Measurements from ENCODE around the gene NAP1L5.

Gene NAP1L5

GRCh38 chr4:88659055-88659889 is 38.4 kb downstream of the NAP1L5 start:
- DNase-seq: no peak

- no peak for DNase-seq
Observed at GRCh38 chr4:88655226-88655625, 42.4 kb downstream of the NAP1L5 start.

DNA sequence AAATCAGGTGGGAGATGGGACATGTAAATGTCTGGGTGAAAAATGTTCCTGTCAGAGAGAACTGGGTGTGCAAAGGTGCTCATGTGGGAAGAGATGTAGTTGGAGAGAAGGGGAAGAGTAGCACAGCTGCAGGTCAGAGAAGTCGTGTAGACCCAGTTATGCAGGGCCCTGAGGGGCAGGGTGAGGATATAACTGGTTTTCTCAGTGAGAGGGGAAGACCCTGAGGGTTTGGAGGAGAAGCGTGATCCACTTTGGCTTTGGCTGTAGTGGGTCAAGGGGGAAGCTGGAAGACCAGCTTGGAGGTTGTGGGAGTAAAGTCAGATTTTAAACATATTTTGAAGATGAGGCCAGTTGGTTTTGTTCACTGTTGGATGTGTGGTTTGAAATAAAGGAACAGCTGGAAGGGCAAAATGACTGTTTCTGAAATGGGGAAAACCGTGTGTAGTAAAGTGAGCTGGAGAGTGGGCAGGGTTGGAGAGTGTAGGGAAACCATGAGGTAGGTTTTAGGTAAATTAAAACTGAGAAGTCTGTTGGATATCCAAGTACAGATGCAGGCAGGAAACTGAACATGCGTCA is 44.2 kb downstream of the NAP1L5 start:
- DNase-seq: no peak

DNA sequence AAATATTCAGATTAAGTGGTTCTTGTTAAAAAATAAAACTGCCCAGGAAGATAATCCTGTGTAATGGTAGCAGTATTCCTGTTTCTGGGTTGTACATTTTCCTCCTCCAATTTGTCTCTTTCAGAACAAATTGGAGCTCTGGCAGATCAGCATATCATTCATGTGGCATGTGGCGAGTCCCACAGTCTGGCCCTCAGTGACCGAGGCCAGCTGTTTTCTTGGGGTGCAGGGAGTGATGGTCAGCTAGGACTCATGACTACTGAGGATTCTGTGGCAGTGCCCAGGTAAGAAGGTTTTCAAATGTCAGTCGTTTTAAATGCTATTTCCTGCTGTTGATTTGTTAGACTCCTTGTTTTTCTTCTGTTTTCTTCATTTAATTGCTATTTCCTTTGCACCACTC is 47.9 kb downstream of the NAP1L5 start:
- DNase-seq: no peak

- DNase-seq: no peak
Observed at GRCh38 chr4:88646528-88647280, 50.9 kb downstream of the NAP1L5 start.

GRCh38 chr4:88645994-88646393 is 51.6 kb downstream of the NAP1L5 start:
- no peak for DNase-seq

Measured in SHP77 treated with DMSO at 0.1 percent for 48 hours (cell line).